K562 (cell line): ENCODE measurements around the gene HDAC2. TPM values are rescaled to one million over a fixed set of nuclear protein-coding genes. Genes with fewer than 3 reads are reported as not detected.
A peak's percentile ranks its signal among the peaks of the same experiment; 100 is the strongest.
"Not testable (repeated sequence)": the region's sequence is repeated elsewhere in the genome, so short reads cannot be mapped to it uniquely, and the experiment has no call there.

Experiments
- ATAC-seq: fragments of 200-7000 bp; cut with Tn5 transposase; 3 replicates; pipeline ENCODE4 v1.9.1; 2020; ENCODE audit warnings: moderate library complexity
- BruUV-seq: library from RNA; stranded (reverse); fragments of 400-500 nt; replicated peaks from 2 replicates; lab custom pipeline; 2021; lab: Mats Ljungman, UMichigan
- CTCF ChIA-PET: fragments of 300-600 bp; formaldehyde crosslinking; extraction: SDS; loops from one replicate; lab custom pipeline; 2021; ENCODE audit warnings: low intra/inter-chr PET ratio; lab: Yijun Ruan, JAX
- POLR2A ChIA-PET: fragments of 300-600, 350-650 bp; sonication (Branson Sonifier 250); formaldehyde crosslinking; extraction: SDS; loops from one replicate; lab custom pipeline; 2021; ENCODE audit warnings: antibody characterized with exemption, inconsistent platforms; lab: Yijun Ruan, JAX
- DNase-seq, 4 experiments: peaks; one replicate each; pipeline versions ENCODE4 v3.0.0 to v3.0.0-alpha.2; 2011 to 2018; ENCODE audit warnings: low spot score in 3 of 4, mixed read lengths in 3 of 4; ENCODE audit errors: extremely low read depth in 1 of 4
- FAIRE-seq: peaks from 2 replicates; lab custom pipeline; 2011; peaks lifted over from hg19 to GRCh38; lab: Jason Lieb, UNC
- H2AFZ ChIP-seq: 2 replicates; pipeline ENCODE4 v1.6.0; 2011; ENCODE audit warnings: low read depth, low read length, control low read depth, inconsistent platforms
- H3K27ac ChIP-seq: fragments of 200-600 bp; 3 replicates; pipeline ENCODE4 v1.8.0; 2011; ENCODE audit warnings: low read depth, mild to moderate bottlenecking, control low read depth, inconsistent platforms, low read length, moderate library complexity, mixed read lengths; ENCODE audit errors: extremely low read depth
- H3K27me3 ChIP-seq, 2 experiments: fragments of 300-600 bp in 1 of 2; 2 replicates in 1 of 2; 3 replicates in 1 of 2; pipeline versions ENCODE4 v1.6.0 to v1.8.0; 2011; ENCODE audit warnings: inconsistent platforms in 2 of 2, low read length in 2 of 2, mild to moderate bottlenecking in 1 of 2, mixed read lengths in 1 of 2, moderate library complexity in 1 of 2; ENCODE audit not compliant: control insufficient read depth in 2 of 2, insufficient read depth in 2 of 2
- H3K36me3 ChIP-seq: fragments of 300-600 bp; 3 replicates; pipeline ENCODE4 v1.8.0; 2011; ENCODE audit warnings: mild to moderate bottlenecking, low read length, inconsistent platforms; ENCODE audit not compliant: control insufficient read depth, insufficient read depth
- H3K4me1 ChIP-seq, 2 experiments: fragments of 200-600 bp in 1 of 2; replicated peaks in 1 of 2; 2 replicates in 1 of 2; 3 replicates in 1 of 2; pipeline versions ENCODE4 v1.5.1 to v1.8.0; 2011; ENCODE audit warnings: inconsistent platforms in 2 of 2, low read length in 2 of 2, mild to moderate bottlenecking in 1 of 2, mixed read lengths in 1 of 2, moderate library complexity in 1 of 2; ENCODE audit not compliant: control insufficient read depth in 2 of 2, insufficient read depth in 2 of 2
- H3K4me2 ChIP-seq: 2 replicates; pipeline ENCODE4 v1.6.1; 2011; ENCODE audit warnings: low read length, control low read depth, inconsistent platforms, mixed read lengths; ENCODE audit not compliant: insufficient read depth
- H3K4me3 ChIP-seq: fragments of 200-600 bp; sonication (generic), shearing (Covaris generic); 2 replicates; pipeline ENCODE4 v1.5.1; 2016; ENCODE audit warnings: control low read depth, inconsistent platforms
- H3K79me2 ChIP-seq: fragments of 200-600 bp; 3 replicates; pipeline ENCODE4 v1.8.0; 2011; ENCODE audit warnings: low read length, inconsistent platforms; ENCODE audit not compliant: control insufficient read depth, insufficient read depth
- H3K9ac ChIP-seq, 2 experiments: 2 replicates each; pipeline versions ENCODE4 v1.6.0 to v1.6.1; 2011; ENCODE audit warnings: low read depth in 2 of 2, low read length in 2 of 2, control low read depth in 1 of 2, inconsistent platforms in 1 of 2, mild to moderate bottlenecking in 1 of 2, mixed read lengths in 1 of 2; ENCODE audit not compliant: insufficient read depth in 1 of 2
- H3K9me1 ChIP-seq: one replicate; pipeline ENCODE4 v1.6.0; 2011; ENCODE audit warnings: inconsistent platforms, mild to moderate bottlenecking, low read length, moderate library complexity; ENCODE audit not compliant: control insufficient read depth, insufficient read depth
- H3K9me3 ChIP-seq: replicated peaks from 2 replicates; pipeline ENCODE4 v1.5.1; 2011; ENCODE audit warnings: low read depth, low read length, inconsistent platforms; ENCODE audit not compliant: control insufficient read depth, insufficient read depth
- H4K20me1 ChIP-seq: replicated peaks from 2 replicates; pipeline ENCODE4 v1.6.1; 2011; ENCODE audit warnings: low read length, inconsistent platforms, mixed read lengths; ENCODE audit not compliant: control insufficient read depth, insufficient read depth
- ARID1B ChIP-seq: fragments of 450-650 bp; IDR thresholded peaks from 2 replicates; pipeline ENCODE4 v1.6.1; 2016; ENCODE audit warnings: antibody characterized with exemption, mild to moderate bottlenecking, inconsistent platforms
- HES1 ChIP-seq: fragments of 450-650 bp; IDR thresholded peaks from 2 replicates; pipeline ENCODE4 v1.6.1; 2016; ENCODE audit warnings: low read depth, mild to moderate bottlenecking, moderate library complexity
- HSF4 ChIP-seq: fragments of 250-450 bp; sonication (Bioruptor Pico); IDR thresholded peaks from 2 replicates; pipeline ENCODE4 v2.1.2; 2022; ENCODE audit warnings: mild to moderate bottlenecking, moderate library complexity, borderline replicate concordance
- KLF1 ChIP-seq: fragments of 450-650 bp; IDR thresholded peaks from 2 replicates; pipeline ENCODE4 v1.6.1; 2016; ENCODE audit warnings: missing genetic modification characterization, missing compliant biosample characterization
- MCM5 ChIP-seq: fragments of 450-650 bp; IDR thresholded peaks from 2 replicates; pipeline ENCODE4 v1.6.1; 2016; ENCODE audit warnings: low read depth
- PHB ChIP-seq: fragments of 250-450 bp; sonication (Bioruptor Pico); IDR thresholded peaks from 2 replicates; pipeline ENCODE4 v1.5.0; 2021
- STAT5A ChIP-seq: IDR thresholded peaks from 2 replicates; pipeline ENCODE4 v1.6.1; 2012; ENCODE audit warnings: low read length, inconsistent platforms, borderline replicate concordance
- TCFL5 ChIP-seq: fragments of 250-450 bp; sonication (Bioruptor Pico); conservative IDR thresholded peaks from 2 replicates; pipeline ENCODE4 v1.6.1; 2021; ENCODE audit warnings: mild to moderate bottlenecking, moderate library complexity, matching md5 sums
- THAP12 ChIP-seq: fragments of 250-450 bp; sonication (Bioruptor Pico); IDR thresholded peaks from 2 replicates; pipeline ENCODE4 v1.9.0; 2021; ENCODE audit warnings: mild to moderate bottlenecking, inconsistent platforms
- ZFP1 ChIP-seq: fragments of 450-650 bp; formaldehyde crosslinking; IDR thresholded peaks from 2 replicates; pipeline ENCODE4 v1.4.0; 2020; ENCODE audit warnings: mild to moderate bottlenecking, mixed read lengths
- WGBS: fragments of 100-300 bp; shearing (Covaris generic); methylation state at CpG from one replicate; pipeline ENCODE4 v1.1.6; 2016; ENCODE audit warnings: low coverage, mixed read lengths; ENCODE audit not compliant: insufficient coverage; ENCODE audit errors: missing lambda C conversion rate; 5-methylcytosine and 5-hydroxymethylcytosine counted together
- in situ Hi-C: fragments of 300-500 bp; cut with MboI; formaldehyde crosslinking; loops from 4 replicates; pipeline ENCODE4 v1.15.0; 2018; ENCODE audit warnings: inconsistent platforms, mixed read lengths
- intact Hi-C: fragments of 100-400 bp; cut with micrococcal nuclease; formaldehyde crosslinking; loops from 2 replicates; pipeline ENCODE4 v1.14.2; 2022
- polyA plus RNA-seq, 8 experiments: library from polyadenylated mRNA; depleted of rRNA in 4 of 8; stranded (reverse) in 5 of 8; unstranded in 3 of 8; fragments of >200 nt; fragmentation: Nextera tagmentation in 2 of 8; fragmentation: Illumina TruSeq in 1 of 8; extraction: Ambion mirVana in 2 of 8; extraction: Trizol in 1 of 8; gene quantifications; 2 replicates each; pipeline versions ENCODE4 v1.2.1 to v1.2.3, GENCODE V29; 2011 to 2014; ENCODE audit warnings: inconsistent platforms in 1 of 8, missing spikeins in 1 of 8
- total RNA-seq, 7 experiments: library from RNA; depleted of rRNA in 6 of 7; stranded (reverse); fragments of >200 nt in 6 of 7; fragmentation: Illumina TruSeq in 2 of 7; extraction: Trizol in 2 of 7; gene quantifications; 2 replicates each; pipeline versions ENCODE4 v1.2.1 to v1.2.3, GENCODE V29; 2011 to 2021; ENCODE audit warnings: low replicate concordance in 1 of 7

The HDAC2 gene
- total and polyA plus RNA-seq, 9 of the 15 experiments (the other 6 are each of a cell fraction or from before 2014, with no cell fraction given) = 67.0 to 277 (median 151) TPM

- TF ChIP-seq STAT5A (peak; percentile 77), HES1 (no peak), ZFP1 (no peak), THAP12 (CRISPR knock-in tag) (no peak), KLF1 (tag) (no peak), PHB (CRISPR knock-in tag) (no peak), ARID1B (peak; percentile 90), HSF4 (CRISPR knock-in tag) (no peak), MCM5 (no peak), TCFL5 (CRISPR knock-in tag) (no peak)
Observed at GRCh38 chr6:113920663-113921267, 50.2 kb downstream of the HDAC2 start (continued).

GRCh38 chr6:113910285-113910684 is 60.7 kb downstream of the HDAC2 start:
- H3K9ac ChIP-seq, H3K4me2 ChIP-seq, intact Hi-C loops, H3K79me2 ChIP-seq, H3K4me3 ChIP-seq, H3K9me1 ChIP-seq, H3K27me3 ChIP-seq, H3K27ac ChIP-seq, BruUV-seq, ATAC-seq, POLR2A ChIA-PET, H2AFZ ChIP-seq, H3K9me3 ChIP-seq, H3K4me1 ChIP-seq, DNase-seq, FAIRE-seq, H3K36me3 ChIP-seq, H4K20me1 ChIP-seq: not testable (repeated sequence)
- WGBS = 9% methylated on average over 1 of the region's 1 CpG
- in situ Hi-C loops = loop anchor here (25.0 kb wide), 2 partner anchors 1023 to 1723 kb away; no protein-coding TSS in a partner anchor
- CTCF ChIA-PET = interaction anchor here (2.1 kb wide), 1 partner anchor 1730 kb away, joined by 8 read pairs; no protein-coding TSS in a partner anchor
